Measurements from ENCODE around the gene ULBP2.

Gene ULBP2

GRCh38 chr6:149941583-149942460 is at the start of gene ULBP2:
TSS of gene ULBP2 (plus strand) at chr6:149942014. CDS start at chr6:149942073, 59 bp downstream.
- intact Hi-C loops (cut with DNase I) = no loop called here
- peak; percentile 65 to 97 (median 82) for DNase-seq

GRCh38 chr6:149895048-149895590 is 46.7 kb upstream of the ULBP2 start:
- DNase-seq = peak in 1 of 10 donors; percentile 41
- intact Hi-C loops (cut with DNase I) = no loop called here

DNA sequence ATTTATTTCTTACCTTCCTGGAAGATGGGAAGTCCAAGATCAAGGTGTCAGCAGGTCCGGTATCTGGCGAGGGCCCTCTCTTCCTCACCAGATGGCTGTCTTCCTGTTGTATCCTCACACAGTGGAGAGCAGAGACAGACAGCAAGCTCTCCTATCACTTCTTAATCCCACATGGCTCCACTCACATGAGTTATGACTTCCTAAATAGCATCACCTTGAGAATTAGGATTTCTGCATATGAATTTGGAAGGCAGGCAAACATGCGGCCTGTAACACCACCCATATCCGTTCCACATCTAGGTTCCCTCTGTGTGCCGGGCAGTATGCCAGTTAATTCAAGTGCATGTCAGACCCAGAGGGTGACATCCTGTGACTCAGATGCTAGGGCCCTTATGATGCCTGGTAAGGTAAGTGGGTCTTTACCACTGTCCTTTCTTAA is 46.0 kb upstream of the ULBP2 start:
- no peak for DNase-seq
- intact Hi-C loops (cut with DNase I) = no loop called here

DNA sequence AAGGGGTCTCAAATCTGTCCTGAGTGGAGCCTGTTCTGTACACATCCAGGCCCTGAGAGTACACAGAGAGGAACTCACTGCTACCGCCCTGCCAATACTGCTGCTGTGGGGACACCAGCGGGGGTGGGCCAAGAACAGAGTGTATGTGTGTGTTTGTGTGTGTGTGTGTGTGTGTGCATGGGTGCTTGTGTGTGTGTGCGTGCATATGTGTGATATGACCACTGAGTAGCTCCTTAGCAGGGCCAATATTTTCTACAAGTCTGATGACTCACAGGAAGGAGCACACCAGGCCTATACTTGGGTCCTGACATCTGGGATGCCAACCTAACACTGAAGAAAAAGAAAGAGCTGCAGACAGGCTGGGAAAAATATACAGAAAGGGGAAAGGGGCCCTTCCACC is 45.3 kb upstream of the ULBP2 start:
- intact Hi-C loops (cut with DNase I) = no loop called here
- no peak for DNase-seq

DNA sequence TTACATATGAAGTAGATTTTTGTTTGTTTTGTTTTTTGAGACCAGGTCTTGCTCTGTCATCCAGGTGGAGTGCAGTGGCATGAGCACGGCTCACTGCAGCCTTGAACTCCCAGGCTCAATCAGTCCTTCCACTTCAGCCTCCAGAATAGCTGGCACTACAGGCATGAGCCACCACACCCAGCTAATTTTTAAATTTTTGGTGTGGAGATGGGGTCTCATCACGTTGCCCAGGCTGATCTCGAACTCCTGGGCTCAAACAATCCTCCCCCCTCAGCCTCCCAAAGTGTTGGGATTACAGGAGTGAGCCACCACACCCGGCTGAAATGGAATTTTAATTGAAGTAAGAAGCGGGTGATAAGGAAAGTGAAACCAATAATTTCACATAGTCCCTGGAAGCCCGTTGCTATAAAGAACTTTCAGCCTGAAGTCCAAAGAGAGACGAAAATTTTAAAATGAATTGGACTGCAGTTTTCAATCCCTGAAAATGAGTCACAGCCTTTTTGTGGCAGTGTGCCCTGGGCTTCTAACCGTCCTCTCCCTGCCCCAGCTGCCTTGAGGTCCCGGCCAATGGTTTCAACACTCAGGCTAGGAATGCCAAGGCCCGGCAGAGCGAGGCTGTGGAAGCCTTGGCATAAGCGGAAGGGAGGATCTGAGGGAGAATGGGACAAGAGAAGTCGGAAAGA is 44.7 kb upstream of the ULBP2 start:
- intact Hi-C loops (cut with DNase I) = no loop called here
- DNase-seq = peak in 5 of 10 donors; percentile 11 to 87 (median 27)

GRCh38 chr6:149897855-149898744 is 43.7 kb upstream of the ULBP2 start, which contains the start of gene RAET1E:
TSS of gene RAET1E (minus strand) at chr6:149898113. CDS start at chr6:149890901, 7,212 bp downstream.
- peak in 1 of 10 donors; percentile 54 for DNase-seq
- intact Hi-C loops (cut with DNase I) = no loop called here

- intact Hi-C loops (cut with DNase I) = no loop called here
These were observed 42.8 kb upstream of the ULBP2 start for GRCh38 chr6:149898966-149899365.

DNA sequence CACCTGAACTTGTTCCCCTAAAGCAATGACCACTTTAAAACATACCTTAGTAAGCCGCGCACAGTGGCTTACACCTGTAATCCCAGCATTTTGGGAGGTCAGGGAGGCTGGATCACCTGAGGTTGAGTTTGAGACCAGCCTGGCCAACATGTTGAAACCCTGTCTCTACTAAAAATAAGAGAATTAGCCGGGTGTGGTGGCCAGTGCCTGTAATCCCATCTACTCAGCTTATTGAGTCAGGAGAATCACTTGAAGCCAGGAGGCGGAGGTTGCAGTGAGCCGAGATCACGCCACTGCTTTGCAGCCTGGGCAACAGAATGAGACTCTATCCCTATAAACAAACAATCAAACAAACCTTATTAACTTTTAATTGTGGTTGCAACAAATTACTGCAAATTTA is 42.3 kb upstream of the ULBP2 start:
- intact Hi-C loops (cut with DNase I) = no loop called here
- DNase-seq = no peak

More at GRCh38 chr6:149898966-149899365, 42.8 kb upstream of the ULBP2 start:
- peak in 1 of 10 donors; percentile 41 for DNase-seq

DNA sequence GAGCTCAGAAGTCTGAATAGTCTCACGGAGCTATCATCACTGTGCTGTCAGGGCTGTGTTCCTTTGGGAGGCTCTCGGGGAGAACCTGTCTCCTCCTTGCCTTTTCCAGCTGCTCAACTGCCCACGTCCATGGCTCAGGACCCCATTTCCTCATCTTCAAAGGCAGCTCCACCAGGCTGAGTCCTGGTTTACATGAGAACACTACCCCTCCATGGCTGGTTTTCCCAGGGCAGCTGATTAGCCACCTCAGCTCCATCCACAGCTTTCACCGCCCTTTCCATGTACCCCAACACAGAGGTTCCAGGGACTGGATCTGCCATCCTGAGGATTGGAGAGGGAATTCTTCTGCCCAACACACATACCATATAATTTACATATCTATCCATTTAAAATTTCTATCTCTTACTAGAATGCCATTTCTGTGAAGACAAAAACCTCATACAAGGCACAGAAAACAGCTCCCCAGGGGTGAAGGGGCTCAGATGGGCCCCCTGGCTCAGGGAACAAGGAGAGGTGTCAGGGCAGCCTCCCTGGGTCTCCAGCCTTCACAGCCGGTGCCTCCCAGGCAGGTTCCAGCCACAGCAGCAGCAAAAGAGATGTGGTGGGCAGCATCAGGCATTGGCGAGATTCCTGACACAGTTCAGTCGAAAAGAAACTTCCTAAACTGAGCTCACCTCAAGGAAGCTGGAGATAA is 41.7 kb upstream of the ULBP2 start:
- DNase-seq = peak in 1 of 10 donors; percentile 69

GRCh38 chr6:149900620-149901443 is 41.0 kb upstream of the ULBP2 start:
- intact Hi-C loops (cut with DNase I) = no loop called here
- peak in 1 of 10 donors; percentile 48 for DNase-seq

More for the DNA sequence above, 41.7 kb upstream of the ULBP2 start:
- intact Hi-C loops (cut with DNase I) = no loop called here

GRCh38 chr6:149901444-149902140 is 40.2 kb upstream of the ULBP2 start:
- peak in 1 of 10 donors; percentile 64 for DNase-seq
- intact Hi-C loops (cut with DNase I) = no loop called here

- intact Hi-C loops (cut with DNase I) = no loop called here
- peak in 1 of 10 donors; percentile 25 for DNase-seq
These were observed 37.7 kb upstream of the ULBP2 start for GRCh38 chr6:149903938-149904611.

DNA sequence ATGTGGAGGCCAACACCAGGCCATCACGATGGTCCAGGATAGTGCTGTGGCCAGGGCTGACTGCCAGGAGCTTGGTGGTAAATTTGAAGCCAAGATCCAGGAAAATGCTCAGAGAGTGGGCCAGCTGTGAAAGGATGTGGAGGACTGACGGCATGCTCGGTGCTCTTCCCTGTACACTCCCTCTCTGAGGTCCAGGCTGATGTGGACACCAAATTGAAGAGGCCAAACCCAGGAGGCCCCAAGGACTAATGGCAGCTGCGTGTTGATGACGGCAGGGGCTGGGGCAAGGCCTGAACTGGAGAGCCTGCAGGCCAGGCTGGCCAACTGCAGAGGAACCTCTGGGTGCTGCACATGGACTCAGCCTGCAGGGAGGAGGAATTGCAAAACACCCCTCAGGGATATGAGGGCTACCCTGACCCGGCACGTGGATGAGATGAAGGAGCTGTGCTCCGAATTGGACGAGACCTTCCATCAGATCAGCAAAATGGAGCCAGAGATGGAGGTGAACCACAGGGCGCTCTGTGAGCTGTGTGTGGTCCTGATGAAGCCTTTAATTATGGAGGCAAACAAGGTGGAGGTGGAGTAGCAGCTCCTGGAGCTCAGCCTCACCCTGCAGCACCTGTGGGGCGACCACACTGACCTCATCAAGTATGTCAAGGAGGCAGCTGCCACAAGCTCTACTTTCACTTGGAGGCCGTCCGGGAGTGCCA is 37.0 kb upstream of the ULBP2 start:
- intact Hi-C loops (cut with DNase I) = no loop called here
- peak in 1 of 10 donors; percentile 29 for DNase-seq

DNA sequence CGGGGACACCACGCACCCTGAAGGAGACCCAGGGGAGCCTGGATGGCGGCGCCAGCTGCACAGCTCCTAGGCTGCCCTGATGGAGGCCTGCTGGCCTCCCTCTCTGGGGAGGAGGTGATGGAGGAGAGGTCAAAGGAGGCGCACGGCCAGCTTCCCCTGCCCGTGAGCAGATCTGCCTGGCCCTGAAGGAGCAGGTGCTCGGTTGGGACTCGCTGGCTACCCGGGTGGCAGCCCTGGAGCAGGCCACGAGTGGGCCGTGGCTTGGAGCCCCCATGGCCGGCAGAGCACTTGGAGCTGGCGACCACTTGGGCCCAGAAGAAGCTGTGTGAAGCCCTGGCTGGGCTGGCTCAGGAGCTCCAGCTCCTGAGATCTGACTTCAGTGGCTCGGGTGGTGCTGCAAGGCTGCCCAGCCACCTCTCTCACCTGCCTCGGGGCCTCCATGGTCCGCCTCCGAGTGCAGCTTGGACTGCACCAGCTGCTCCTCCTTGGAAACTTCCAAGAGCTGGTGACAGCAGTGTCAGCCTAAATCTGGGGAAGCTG is 36.4 kb upstream of the ULBP2 start:
- peak in 1 of 10 donors; percentile 64 for DNase-seq
- intact Hi-C loops (cut with DNase I) = no loop called here

DNA sequence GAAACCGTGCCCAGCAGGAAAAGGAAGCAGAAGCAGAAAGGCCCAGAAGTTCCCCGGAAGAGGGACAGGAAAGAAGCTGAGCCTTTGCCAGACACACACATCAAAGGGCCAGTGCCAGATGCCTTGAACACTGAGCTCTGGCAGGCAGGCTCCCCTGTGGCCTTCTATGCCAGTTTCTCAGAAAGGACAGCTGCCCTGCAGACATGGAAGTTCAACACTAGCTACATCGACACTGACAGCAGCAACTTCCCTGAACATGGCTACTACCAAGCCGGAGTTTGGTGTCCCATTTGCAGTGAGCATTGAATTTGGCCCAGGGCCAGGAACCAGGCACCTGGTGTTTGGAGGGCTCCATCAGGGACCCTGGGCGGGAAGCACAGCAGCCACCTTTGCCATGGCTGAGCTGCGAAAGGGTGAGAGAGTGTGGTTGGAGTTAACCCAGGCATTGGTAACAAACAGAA is 35.9 kb upstream of the ULBP2 start:
- intact Hi-C loops (cut with DNase I) = no loop called here
- peak in 1 of 10 donors; percentile 61 for DNase-seq

- intact Hi-C loops (cut with DNase I) = no loop called here
- no peak for DNase-seq
These were observed 35.4 kb upstream of the ULBP2 start for GRCh38 chr6:149906405-149906804.

All from posterior cingulate gyrus (tissue), 11 donors.